HG02885 (cell line): ENCODE data around the gene PEX11G.
"Not testable (repeated sequence)": the region's sequence is repeated elsewhere in the genome, so short reads cannot be mapped to it uniquely, and the experiment has no call there.

ENCODE experiments used
- ATAC-seq: cut with Tn5 transposase; IDR thresholded peaks from one replicate; pipeline ENCODE4 v1.9.1; 2021; ENCODE audit warnings: mild to moderate bottlenecking; ENCODE audit not compliant: unreplicated experiment, poor library complexity

The PEX11G gene

DNA sequence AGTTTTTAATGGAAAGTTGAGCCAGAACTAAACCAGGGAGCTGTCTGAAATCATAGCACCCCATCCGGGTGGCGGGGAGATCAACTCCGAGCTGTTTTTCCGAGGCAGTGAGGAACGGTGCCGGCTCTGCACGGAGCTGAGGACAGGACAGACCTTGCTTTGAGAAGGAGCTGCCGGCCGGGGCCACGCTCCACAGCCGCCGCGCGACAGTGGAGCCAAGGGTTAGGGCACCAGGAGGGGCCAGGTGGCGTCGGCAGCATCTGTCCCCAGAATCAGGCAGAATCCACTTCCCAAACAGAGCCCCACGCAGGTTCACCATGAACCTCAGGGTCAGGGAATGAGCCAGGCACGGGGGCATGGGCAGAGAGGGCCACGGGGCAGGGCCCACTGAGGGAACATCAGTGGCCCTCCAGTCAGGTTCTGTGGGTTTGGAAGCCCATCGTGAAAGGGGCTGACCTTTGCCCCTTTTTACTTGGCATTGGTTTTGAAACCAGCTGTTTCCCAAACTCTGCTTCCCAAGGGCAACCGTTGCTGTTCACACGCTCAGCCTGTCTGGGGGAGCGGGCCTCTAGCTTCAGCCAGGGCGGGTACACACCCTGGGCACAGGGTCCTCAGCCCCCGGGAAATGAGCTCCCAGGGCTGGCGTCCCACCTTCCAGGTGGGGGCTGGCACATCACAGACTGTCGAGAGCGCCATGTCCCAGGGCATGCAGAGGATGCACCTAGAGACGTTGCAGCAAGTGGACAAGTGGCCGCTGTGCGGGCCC, 18.1 kb downstream of the PEX11G start:
- no peak for ATAC-seq

- ATAC-seq, result no peak
These were observed 19.1 kb downstream of the PEX11G start for GRCh38 chr19:7469669-7470285.

- ATAC-seq, result no peak
These were observed 20.0 kb downstream of the PEX11G start for GRCh38 chr19:7468840-7469239.

DNA sequence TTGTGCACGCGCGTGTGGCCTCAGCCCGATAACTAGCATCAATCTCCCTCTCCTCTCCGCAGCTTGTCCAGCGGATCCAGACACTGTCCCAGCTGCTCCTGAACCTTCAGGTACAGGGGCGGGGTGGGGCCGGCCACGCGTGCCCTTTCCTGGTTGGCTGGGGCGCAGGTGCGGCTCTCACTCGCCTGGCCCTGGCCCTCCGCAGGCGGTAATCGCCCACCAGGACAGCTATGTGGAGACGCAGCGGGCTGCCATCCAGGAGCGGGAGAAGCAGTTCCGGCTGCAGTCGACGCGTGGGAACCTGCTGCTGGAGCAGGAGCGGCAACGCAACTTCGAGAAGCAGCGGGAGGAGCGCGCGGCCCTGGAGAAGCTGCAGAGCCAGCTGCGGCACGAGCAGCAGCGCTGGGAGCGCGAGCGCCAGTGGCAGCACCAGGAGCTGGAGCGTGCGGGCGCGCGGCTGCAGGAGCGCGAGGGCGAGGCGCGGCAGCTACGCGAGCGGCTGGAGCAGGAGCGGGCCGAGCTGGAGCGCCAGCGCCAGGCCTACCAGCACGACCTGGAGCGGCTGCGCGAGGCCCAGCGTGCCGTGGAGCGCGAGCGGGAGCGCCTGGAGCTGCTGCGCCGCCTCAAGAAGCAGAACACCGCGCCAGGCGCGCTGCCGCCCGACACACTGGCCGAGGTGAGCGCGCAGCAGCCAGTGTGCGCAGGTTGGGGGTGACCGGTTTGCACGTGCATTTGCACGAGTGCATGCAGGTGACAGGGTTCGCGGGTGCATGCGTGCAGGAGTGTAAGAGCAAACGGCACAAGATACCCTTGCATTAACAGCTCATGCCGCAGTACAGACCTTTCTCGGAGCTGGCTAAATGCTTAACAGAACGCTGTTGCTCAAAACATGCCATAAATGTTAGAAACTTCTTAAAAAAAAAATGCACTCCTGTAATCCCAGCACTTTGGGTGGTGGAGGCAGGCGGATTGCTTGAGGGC, 21.5 kb downstream of the PEX11G start:
- no peak for ATAC-seq

DNA sequence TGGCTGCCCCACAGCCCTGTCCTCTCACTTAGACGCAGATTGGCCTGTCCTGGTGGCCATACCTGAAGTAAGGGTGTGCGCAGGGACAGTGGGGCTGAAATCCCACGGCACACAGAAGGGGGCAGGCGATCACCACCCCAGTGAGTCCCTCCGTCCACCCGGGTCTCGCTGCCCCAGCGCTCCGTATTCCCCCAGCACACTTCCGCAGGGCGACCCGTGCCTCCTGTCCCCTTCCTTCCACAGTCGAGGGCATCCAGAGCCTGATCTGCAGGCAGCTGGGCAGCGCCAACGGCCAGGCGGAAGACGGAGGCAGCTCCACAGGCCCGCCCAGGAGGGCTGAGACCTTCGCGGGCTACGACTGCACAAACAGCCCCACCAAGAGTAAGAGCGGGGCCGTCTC, 25.3 kb downstream of the PEX11G start:
- ATAC-seq, result no peak

- ATAC-seq, result no peak
These were observed 26.8 kb downstream of the PEX11G start for GRCh38 chr19:7461841-7462629.

DNA sequence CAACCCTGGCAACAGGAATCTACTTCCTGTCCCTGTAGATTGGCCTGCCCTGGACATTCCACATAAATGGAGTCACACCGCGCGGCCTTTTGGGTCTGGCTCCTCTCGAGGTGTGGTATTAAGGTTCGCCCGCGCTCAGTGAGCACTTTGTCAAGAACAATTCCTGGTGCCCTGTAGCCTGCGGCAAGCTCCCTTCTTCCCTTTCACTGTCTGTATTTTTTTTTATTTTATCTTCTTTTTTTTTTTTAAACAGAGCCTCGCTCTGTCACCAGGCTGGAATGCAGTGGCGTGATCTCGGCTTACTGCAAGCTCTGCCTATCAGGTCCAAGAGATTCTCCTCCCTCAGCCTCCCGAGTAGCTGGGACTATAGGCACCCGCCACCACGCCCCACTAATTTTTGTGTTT, 28.3 kb downstream of the PEX11G start:
- no peak for ATAC-seq

- ATAC-seq, result no peak
These were observed 29.1 kb downstream of the PEX11G start for GRCh38 chr19:7459773-7460172.

DNA sequence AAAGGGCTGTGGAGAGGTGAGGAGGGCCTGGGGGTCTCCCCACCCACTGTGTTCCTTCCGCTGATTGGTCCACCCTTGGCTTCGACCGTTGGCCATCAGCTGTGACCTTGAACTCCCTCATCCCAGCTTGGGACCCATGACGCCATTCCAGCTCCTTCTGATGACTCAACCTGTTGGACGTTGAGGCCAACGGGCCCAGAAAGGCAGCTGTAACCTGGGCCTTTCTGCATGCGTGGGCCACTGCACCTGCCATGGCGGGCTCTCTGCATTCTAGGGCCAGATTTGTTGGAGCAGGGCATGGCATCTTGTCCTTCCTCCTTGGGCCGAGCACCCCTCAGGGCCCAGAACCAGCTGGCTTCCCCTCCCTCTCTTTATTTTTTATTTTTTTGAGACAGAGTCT, 30.2 kb downstream of the PEX11G start:
- ATAC-seq, result no peak

GRCh38 chr19:7456964-7457541, 31.8 kb downstream of the PEX11G start:
- ATAC-seq, result no peak

DNA sequence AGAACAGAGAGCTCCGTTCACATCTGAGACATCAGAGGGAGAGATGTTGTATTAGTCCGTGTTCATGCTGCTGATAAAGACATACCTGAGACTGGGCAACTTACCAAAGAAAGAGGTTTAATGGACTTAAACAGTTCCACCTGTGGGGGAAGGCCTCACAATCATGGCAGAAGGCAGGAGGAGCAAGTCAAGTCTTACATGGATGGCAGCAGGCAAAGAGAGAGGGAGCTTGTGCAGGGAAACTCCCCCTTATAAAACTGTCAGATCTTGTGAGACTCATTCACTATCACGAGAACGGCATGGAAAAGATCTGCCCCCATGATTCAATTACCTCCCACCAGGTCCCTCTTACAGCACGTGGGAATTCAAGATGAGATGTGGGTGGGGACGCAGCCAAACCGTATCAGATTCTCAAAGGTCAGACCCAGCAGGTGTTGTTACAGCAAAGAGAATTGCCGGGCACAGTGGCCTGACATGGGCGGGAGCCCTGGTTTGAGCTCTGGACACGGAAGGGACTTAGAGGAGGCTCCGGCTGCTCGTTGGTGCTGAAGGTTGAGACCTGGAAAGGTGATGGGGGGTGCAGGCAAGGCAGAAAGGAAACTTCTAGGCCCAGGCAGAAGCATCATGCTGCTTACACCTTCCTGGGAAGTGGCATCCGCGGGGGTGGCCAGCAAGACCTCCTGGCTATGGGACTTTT, 33.1 kb downstream of the PEX11G start:
- no peak for ATAC-seq

GRCh38 chr19:7454998-7455397, 33.8 kb downstream of the PEX11G start:
- ATAC-seq, result no peak

GRCh38 chr19:7450243-7451223, 38.3 kb downstream of the PEX11G start:
- ATAC-seq, result no peak

GRCh38 chr19:7449391-7450070, 39.3 kb downstream of the PEX11G start:
- ATAC-seq, result not testable (repeated sequence)

- ATAC-seq, result no peak
These were observed 41.2 kb downstream of the PEX11G start for GRCh38 chr19:7447648-7448047.

GRCh38 chr19:7445104-7445503, 43.7 kb downstream of the PEX11G start:
- no peak for ATAC-seq

DNA sequence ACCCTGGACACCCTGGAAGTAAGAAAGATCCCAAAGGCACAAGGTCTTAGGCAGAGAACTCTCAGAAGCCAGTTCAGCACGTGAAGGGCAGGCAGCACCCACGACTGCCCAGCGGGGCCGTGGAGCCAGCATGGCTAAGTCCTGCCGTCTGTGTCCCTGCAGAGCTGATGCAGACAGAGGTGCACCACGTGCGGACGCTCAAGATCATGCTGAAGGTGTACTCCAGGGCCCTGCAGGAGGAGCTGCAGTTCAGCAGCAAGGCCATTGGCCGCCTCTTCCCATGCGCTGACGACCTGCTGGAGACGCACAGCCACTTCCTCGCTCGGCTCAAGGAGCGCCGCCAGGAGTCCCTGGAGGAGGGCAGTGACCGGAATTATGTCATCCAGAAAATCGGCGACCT, 44.8 kb downstream of the PEX11G start:
- ATAC-seq, result no peak

GRCh38 chr19:7442423-7442822, 46.4 kb downstream of the PEX11G start:
- no peak for ATAC-seq
